ENCODE results near the gene NEK1. TPM values are rescaled to one million over a fixed set of nuclear protein-coding genes. Genes with fewer than 3 reads are reported as not detected.

NEK1 gene
- polyA plus RNA-seq, 1 donor from 2014 or later, result 17.1 TPM

DNA sequence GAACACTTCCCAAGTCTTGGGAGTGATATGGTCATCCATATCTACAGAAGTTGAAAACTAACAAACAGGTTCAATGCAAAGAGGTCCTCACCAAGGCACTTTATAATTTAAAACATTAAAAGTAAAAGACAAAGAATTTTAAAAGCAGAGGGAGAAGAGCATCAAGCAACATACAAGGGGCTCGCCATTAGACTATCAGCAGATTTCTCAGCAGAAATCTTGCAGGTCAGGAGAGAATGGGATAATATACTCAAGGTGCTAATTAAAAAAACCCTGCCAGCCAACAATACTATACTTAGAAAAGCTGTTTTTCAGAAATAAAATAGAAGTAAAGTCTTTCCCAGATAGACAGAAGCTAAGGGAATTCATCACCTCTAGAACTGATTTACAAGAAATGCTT lies 121.2 kb downstream of the NEK1 start:
- TF ChIP-seq EZH2 (IDR thresholded peaks at IDR 0.05; ENCODE audit: borderline replicate concordance, insufficient read depth, low read length, poor library complexity, severe bottlenecking) (no peak), RAD21 (conservative IDR thresholded peaks at IDR 0.05) (no peak), MXI1 (conservative IDR thresholded peaks at IDR 0.05; ENCODE audit: poor library complexity, severe bottlenecking) (no peak), EP300 (conservative IDR thresholded peaks at IDR 0.05; ENCODE audit: poor library complexity, severe bottlenecking) (no peak), POLR2AphosphoS5 (IDR thresholded peaks at IDR 0.05) (no peak), SMC3 (conservative IDR thresholded peaks at IDR 0.05; ENCODE audit: poor library complexity) (no peak), REST (IDR thresholded peaks at IDR 0.05; ENCODE audit: borderline replicate concordance) (no peak), TAF1 (IDR thresholded peaks at IDR 0.05; ENCODE audit: low read depth) (no peak), CTCF (IDR thresholded peaks at IDR 0.05; ENCODE audit: poor library complexity, severe bottlenecking) (no peak)
- no peak overlapping the region for H3K4me2 ChIP-seq (ENCODE audit: low read length)

GRCh38 chr4:169489306-169489705 lies 123.1 kb downstream of the NEK1 start:
- H3K27ac ChIP-seq (ENCODE audit: low read length), result no peak overlapping the region
- no peaks in the 10 kb centered on the region for H3K79me2 ChIP-seq (replicated peaks; ENCODE audit: insufficient read depth, low read length)
- no peak for TF ChIP-seq EP300 (conservative IDR thresholded peaks at IDR 0.05; ENCODE audit: poor library complexity, severe bottlenecking)
- no peak for TF ChIP-seq SMC3 (conservative IDR thresholded peaks at IDR 0.05; ENCODE audit: poor library complexity)
- TF ChIP-seq EZH2 (IDR thresholded peaks at IDR 0.05; ENCODE audit: borderline replicate concordance, insufficient read depth, low read length, poor library complexity, severe bottlenecking), result no peak
- no peak for TF ChIP-seq CTCF (IDR thresholded peaks at IDR 0.05; ENCODE audit: poor library complexity, severe bottlenecking)
- no peak for TF ChIP-seq MXI1 (conservative IDR thresholded peaks at IDR 0.05; ENCODE audit: poor library complexity, severe bottlenecking)
- TF ChIP-seq TAF1 (IDR thresholded peaks at IDR 0.05; ENCODE audit: low read depth), result no peak
- TF ChIP-seq POLR2AphosphoS5 (IDR thresholded peaks at IDR 0.05), result no peak
- TF ChIP-seq RAD21 (conservative IDR thresholded peaks at IDR 0.05), result no peak
- no peak for TF ChIP-seq REST (IDR thresholded peaks at IDR 0.05; ENCODE audit: borderline replicate concordance)
- H3K36me3 ChIP-seq (ENCODE audit: insufficient read depth, low read length), result peaks cover 4% of the 10 kb centered on the region
- no peaks in the 10 kb centered on the region for H3F3A ChIP-seq (ENCODE audit: insufficient read depth, low read length, poor library complexity, severe bottlenecking)
- H3K9me2 ChIP-seq (ENCODE audit: insufficient read depth, low read length), result no peaks in the 10 kb centered on the region
- no peak overlapping the region for H3K4me2 ChIP-seq (ENCODE audit: low read length)
- peaks cover 7% of the 10 kb centered on the region for H3K9me3 ChIP-seq (ENCODE audit: low read length)
- H2AFZ ChIP-seq (ENCODE audit: low read depth, low read length), result no peak overlapping the region
- no peaks in the 10 kb centered on the region for H4K20me1 ChIP-seq (ENCODE audit: insufficient read depth)
- H3K4me3 ChIP-seq (ENCODE audit: low read length), result no peak overlapping the region
- no peaks in the 10 kb centered on the region for H3K27me3 ChIP-seq (ENCODE audit: insufficient read depth, low read depth, low read length)
- no peak overlapping the region for H3K9ac ChIP-seq (ENCODE audit: low read length)

More for the DNA sequence above, 121.2 kb downstream of the NEK1 start:
- Histone ChIP-seq H2AFZ (ENCODE audit: low read depth, low read length) (no peak overlapping the region), H3K4me3 (ENCODE audit: low read length) (no peak overlapping the region), H3K9me2 (ENCODE audit: insufficient read depth, low read length) (no peaks in the 10 kb centered on the region), H3F3A (ENCODE audit: insufficient read depth, low read length, poor library complexity, severe bottlenecking) (no peaks in the 10 kb centered on the region), H3K36me3 (ENCODE audit: insufficient read depth, low read length) (peaks cover 4% of the 10 kb centered on the region), H3K27ac (ENCODE audit: low read length) (no peak overlapping the region), H4K20me1 (ENCODE audit: insufficient read depth) (no peaks in the 10 kb centered on the region), H3K9me3 (ENCODE audit: low read length) (peaks cover 7% of the 10 kb centered on the region), H3K27me3 (ENCODE audit: insufficient read depth, low read depth, low read length) (no peaks in the 10 kb centered on the region), H3K79me2 (replicated peaks; ENCODE audit: insufficient read depth, low read length) (no peaks in the 10 kb centered on the region), H3K9ac (ENCODE audit: low read length) (no peak overlapping the region)
